HEK293 (cell line): ENCODE results near the gene WFDC10A.

Source experiments
- CTCF ChIA-PET: fragments of 350-600 bp; formaldehyde crosslinking; extraction: SDS; loops from one replicate; lab custom pipeline; 2021; ENCODE audit warnings: antibody characterized with exemption; lab: Yijun Ruan, JAX
- POLR2A ChIA-PET: fragments of 300-600 bp; formaldehyde crosslinking; extraction: SDS; loops from one replicate; lab custom pipeline; 2020; ENCODE audit warnings: antibody characterized with exemption, inconsistent platforms; lab: Yijun Ruan, JAX
- H3K27ac ChIP-seq: fragments of 200-500 bp; sonication (Bioruptor generic); 2 replicates; pipeline ENCODE4 v1.5.1; 2014; ENCODE audit warnings: low read depth, low read length, control low read depth, inconsistent platforms; ENCODE audit errors: extremely low read depth
- H3K36me3 ChIP-seq, 2 experiments: fragments of 200-500 bp in 1 of 2; sonication (Bioruptor generic) in 1 of 2; 1 replicate in 1 of 2; 2 replicates in 1 of 2; pipeline ENCODE4 v1.5.1; 2014 to 2017; ENCODE audit warnings: inconsistent platforms in 2 of 2, low read length in 2 of 2; ENCODE audit not compliant: control insufficient read depth in 2 of 2, insufficient read depth in 1 of 2
- H3K4me1 ChIP-seq: fragments of 200-500 bp; sonication (Bioruptor generic); 2 replicates; pipeline ENCODE4 v1.5.1; 2014; ENCODE audit warnings: mild to moderate bottlenecking, low read length, inconsistent platforms; ENCODE audit not compliant: control insufficient read depth, insufficient read depth
- H3K4me3 ChIP-seq: 2 replicates; pipeline ENCODE4 v1.5.1; 2011; ENCODE audit warnings: low read depth, mild to moderate bottlenecking, control low read depth, low read length, moderate library complexity
- H3K9me3 ChIP-seq: fragments of 200-500 bp; sonication (Bioruptor generic); 2 replicates; pipeline ENCODE4 v1.5.1; 2014; ENCODE audit warnings: low read depth, low read length, inconsistent platforms; ENCODE audit not compliant: control insufficient read depth, insufficient read depth
- GLIS2 ChIP-seq: fragments of 450-650 bp; formaldehyde crosslinking; IDR thresholded peaks from 2 replicates; pipeline ENCODE4 v1.5.1; 2016; ENCODE audit warnings: missing biosample characterization, missing genetic modification characterization
- MZF1 ChIP-seq: fragments of 450-650 bp; formaldehyde crosslinking; IDR thresholded peaks from 2 replicates; pipeline ENCODE4 v1.5.1; 2017; ENCODE audit warnings: missing biosample characterization, missing genetic modification characterization, borderline replicate concordance
- RBAK ChIP-seq: fragments of 450-650 bp; formaldehyde crosslinking; IDR thresholded peaks from 2 replicates; pipeline ENCODE4 v1.5.1; 2016; ENCODE audit warnings: missing biosample characterization, missing genetic modification characterization
- TCF7L2 ChIP-seq: IDR thresholded peaks from 2 replicates; pipeline ENCODE4 v1.6.1; 2011; ENCODE audit warnings: low read depth, mild to moderate bottlenecking, inconsistent platforms, low read length, moderate library complexity, borderline replicate concordance
- YY2 ChIP-seq: fragments of 450-650 bp; formaldehyde crosslinking; IDR thresholded peaks from 2 replicates; pipeline ENCODE4 v1.5.1; 2016; ENCODE audit warnings: missing biosample characterization, missing genetic modification characterization
- ZBTB1 ChIP-seq: fragments of 450-650 bp; formaldehyde crosslinking; IDR thresholded peaks from 2 replicates; pipeline ENCODE4 v1.5.1; 2016; ENCODE audit warnings: missing biosample characterization, missing genetic modification characterization
- ZNF112 ChIP-seq: fragments of 450-650 bp; formaldehyde crosslinking; IDR thresholded peaks from 2 replicates; pipeline ENCODE4 v1.5.0; 2017; ENCODE audit warnings: missing biosample characterization, missing genetic modification characterization
- ZNF133 ChIP-seq: fragments of 450-650 bp; formaldehyde crosslinking; IDR thresholded peaks from 2 replicates; pipeline ENCODE4 v1.5.1; 2016; ENCODE audit warnings: missing biosample characterization, missing genetic modification characterization
- ZNF140 ChIP-seq: fragments of 450-650 bp; formaldehyde crosslinking; IDR thresholded peaks from 2 replicates; pipeline ENCODE4 v1.5.1; 2016; ENCODE audit warnings: missing biosample characterization, missing genetic modification characterization
- ZNF146 ChIP-seq: fragments of 450-650 bp; formaldehyde crosslinking; IDR thresholded peaks from 2 replicates; pipeline ENCODE4 v1.5.1; 2016; ENCODE audit warnings: missing biosample characterization, missing genetic modification characterization
- ZNF155 ChIP-seq: fragments of 450-650 bp; formaldehyde crosslinking; IDR thresholded peaks from 2 replicates; pipeline ENCODE4 v1.5.1; 2016; ENCODE audit warnings: missing biosample characterization, missing genetic modification characterization
- ZNF16 ChIP-seq: fragments of 450-650 bp; formaldehyde crosslinking; IDR thresholded peaks from 2 replicates; pipeline ENCODE4 v1.5.1; 2016; ENCODE audit warnings: low read depth, missing biosample characterization, missing genetic modification characterization
- ZNF169 ChIP-seq: fragments of 450-650 bp; formaldehyde crosslinking; IDR thresholded peaks from 2 replicates; pipeline ENCODE4 v1.5.1; 2016; ENCODE audit warnings: missing biosample characterization, missing genetic modification characterization
- ZNF521 ChIP-seq: fragments of 450-650 bp; formaldehyde crosslinking; IDR thresholded peaks from 2 replicates; pipeline ENCODE4 v1.5.1; 2017; ENCODE audit warnings: missing biosample characterization, mild to moderate bottlenecking, missing genetic modification characterization
- ZNF558 ChIP-seq: fragments of 450-650 bp; formaldehyde crosslinking; IDR thresholded peaks from 2 replicates; pipeline ENCODE4 v1.5.1; 2016; ENCODE audit warnings: missing biosample characterization, missing genetic modification characterization
- ZNF76 ChIP-seq: fragments of 450-650 bp; formaldehyde crosslinking; IDR thresholded peaks from 2 replicates; pipeline ENCODE4; 2016; ENCODE audit warnings: low read depth, missing biosample characterization, missing genetic modification characterization, borderline replicate concordance
- ZSCAN16 ChIP-seq: fragments of 450-650 bp; formaldehyde crosslinking; IDR thresholded peaks from 2 replicates; pipeline ENCODE4 v1.5.1; 2016; ENCODE audit warnings: missing biosample characterization, missing genetic modification characterization
- ZSCAN30 ChIP-seq: fragments of 450-650 bp; IDR thresholded peaks from 2 replicates; pipeline ENCODE4 v1.5.1; 2018; ENCODE audit warnings: missing biosample characterization, mild to moderate bottlenecking, missing genetic modification characterization, moderate library complexity
- TF ChIP-seq, protein P1 (sequence below): fragments of 450-650 bp; formaldehyde crosslinking; IDR thresholded peaks from 2 replicates; pipeline ENCODE4 v1.5.1; 2017; ENCODE audit warnings: missing biosample characterization, missing genetic modification characterization
- TF ChIP-seq, protein P2 (sequence below): fragments of 450-650 bp; IDR thresholded peaks from 2 replicates; pipeline ENCODE4 v1.5.1; 2018; ENCODE audit warnings: missing biosample characterization, missing genetic modification characterization
- TF ChIP-seq, protein P3 (sequence below): fragments of 450-650 bp; formaldehyde crosslinking; IDR thresholded peaks from 2 replicates; pipeline ENCODE4 v1.5.1; 2017; ENCODE audit warnings: missing biosample characterization, missing genetic modification characterization
- TF ChIP-seq, protein P4 (sequence below): fragments of 450-650 bp; formaldehyde crosslinking; IDR thresholded peaks from 2 replicates; pipeline ENCODE4 v1.5.1; 2016; ENCODE audit warnings: missing biosample characterization, missing genetic modification characterization
- TF ChIP-seq, protein P5 (sequence below): fragments of 450-650 bp; formaldehyde crosslinking; IDR thresholded peaks from 2 replicates; pipeline ENCODE4 v1.5.1; 2016; ENCODE audit warnings: missing biosample characterization, missing genetic modification characterization
- TF ChIP-seq, protein P6 (sequence below): fragments of 450-650 bp; formaldehyde crosslinking; IDR thresholded peaks from 2 replicates; pipeline ENCODE4 v1.5.1; 2017; ENCODE audit warnings: missing biosample characterization, mild to moderate bottlenecking, missing genetic modification characterization, moderate library complexity
- TF ChIP-seq, protein P7 (sequence below): fragments of 450-650 bp; formaldehyde crosslinking; IDR thresholded peaks from 2 replicates; pipeline ENCODE4 v1.5.1; 2016; ENCODE audit warnings: missing biosample characterization, missing genetic modification characterization

Gene WFDC10A

DNA sequence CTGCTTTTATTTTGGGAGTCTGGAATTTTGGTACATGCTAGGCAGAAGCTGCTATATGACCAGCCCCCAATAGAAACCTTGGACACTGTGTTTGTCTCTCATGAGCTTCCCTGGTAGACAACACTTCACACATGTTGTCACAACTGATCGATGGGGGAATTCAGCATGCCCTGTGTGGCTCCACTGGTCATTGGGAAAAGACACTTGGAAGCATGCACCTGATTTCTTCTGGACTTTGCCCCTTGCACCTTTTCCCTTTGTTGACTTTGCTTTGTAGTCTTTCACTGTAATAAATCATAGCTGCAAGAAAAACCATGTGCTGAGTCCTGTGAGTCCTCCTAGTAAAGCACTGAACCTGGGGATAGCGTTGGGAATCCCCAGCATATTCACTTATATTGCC lies 7.9 kb upstream of the WFDC10A start:
- CTCF ChIA-PET = interaction anchor here (1.0 kb wide), 1 partner anchor 9 kb away, joined by 5 read pairs; the partner anchor contains the start of genes WFDC10A and WFDC9
- Histone ChIP-seq H3K36me3 (no peaks in the 10 kb centered on the region), H3K9me3 (no peaks in the 10 kb centered on the region), H3K4me1 (no peaks in the 10 kb centered on the region), H3K4me3 (no peak overlapping the region), H3K27ac (no peak overlapping the region)
- TF ChIP-seq ZSCAN30 (tag by site-specific recombination) (no peak), RBAK (tag by site-specific recombination) (no peak), ZNF140 (no peak), YY2 (tag by site-specific recombination) (no peak), TCF7L2 (no peak), GLIS2 (tag by site-specific recombination) (no peak), ZNF558 (tag by site-specific recombination) (no peak), MZF1 (no peak), ZNF155 (tag by site-specific recombination) (no peak), ZNF146 (tag by site-specific recombination) (no peak), ZBTB1 (tag by site-specific recombination) (no peak), ZNF112 (tag by site-specific recombination) (no peak), ZNF16 (tag by site-specific recombination) (no peak), ZNF133 (tag by site-specific recombination) (no peak)
- TF ChIP-seq, protein P1, sequence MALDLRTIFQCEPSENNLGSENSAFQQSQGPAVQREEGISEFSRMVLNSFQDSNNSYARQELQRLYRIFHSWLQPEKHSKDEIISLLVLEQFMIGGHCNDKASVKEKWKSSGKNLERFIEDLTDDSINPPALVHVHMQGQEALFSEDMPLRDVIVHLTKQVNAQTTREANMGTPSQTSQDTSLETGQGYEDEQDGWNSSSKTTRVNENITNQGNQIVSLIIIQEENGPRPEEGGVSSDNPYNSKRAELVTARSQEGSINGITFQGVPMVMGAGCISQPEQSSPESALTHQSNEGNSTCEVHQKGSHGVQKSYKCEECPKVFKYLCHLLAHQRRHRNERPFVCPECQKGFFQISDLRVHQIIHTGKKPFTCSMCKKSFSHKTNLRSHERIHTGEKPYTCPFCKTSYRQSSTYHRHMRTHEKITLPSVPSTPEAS (tag by site-specific recombination) = no peak
- TF ChIP-seq, protein P2, sequence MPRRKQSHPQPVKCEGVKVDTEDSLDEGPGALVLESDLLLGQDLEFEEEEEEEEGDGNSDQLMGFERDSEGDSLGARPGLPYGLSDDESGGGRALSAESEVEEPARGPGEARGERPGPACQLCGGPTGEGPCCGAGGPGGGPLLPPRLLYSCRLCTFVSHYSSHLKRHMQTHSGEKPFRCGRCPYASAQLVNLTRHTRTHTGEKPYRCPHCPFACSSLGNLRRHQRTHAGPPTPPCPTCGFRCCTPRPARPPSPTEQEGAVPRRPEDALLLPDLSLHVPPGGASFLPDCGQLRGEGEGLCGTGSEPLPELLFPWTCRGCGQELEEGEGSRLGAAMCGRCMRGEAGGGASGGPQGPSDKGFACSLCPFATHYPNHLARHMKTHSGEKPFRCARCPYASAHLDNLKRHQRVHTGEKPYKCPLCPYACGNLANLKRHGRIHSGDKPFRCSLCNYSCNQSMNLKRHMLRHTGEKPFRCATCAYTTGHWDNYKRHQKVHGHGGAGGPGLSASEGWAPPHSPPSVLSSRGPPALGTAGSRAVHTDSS (tag by site-specific recombination) = no peak
- TF ChIP-seq, protein P3, sequence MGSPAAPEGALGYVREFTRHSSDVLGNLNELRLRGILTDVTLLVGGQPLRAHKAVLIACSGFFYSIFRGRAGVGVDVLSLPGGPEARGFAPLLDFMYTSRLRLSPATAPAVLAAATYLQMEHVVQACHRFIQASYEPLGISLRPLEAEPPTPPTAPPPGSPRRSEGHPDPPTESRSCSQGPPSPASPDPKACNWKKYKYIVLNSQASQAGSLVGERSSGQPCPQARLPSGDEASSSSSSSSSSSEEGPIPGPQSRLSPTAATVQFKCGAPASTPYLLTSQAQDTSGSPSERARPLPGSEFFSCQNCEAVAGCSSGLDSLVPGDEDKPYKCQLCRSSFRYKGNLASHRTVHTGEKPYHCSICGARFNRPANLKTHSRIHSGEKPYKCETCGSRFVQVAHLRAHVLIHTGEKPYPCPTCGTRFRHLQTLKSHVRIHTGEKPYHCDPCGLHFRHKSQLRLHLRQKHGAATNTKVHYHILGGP = no peak
- POLR2A ChIA-PET = no interaction called here

DNA sequence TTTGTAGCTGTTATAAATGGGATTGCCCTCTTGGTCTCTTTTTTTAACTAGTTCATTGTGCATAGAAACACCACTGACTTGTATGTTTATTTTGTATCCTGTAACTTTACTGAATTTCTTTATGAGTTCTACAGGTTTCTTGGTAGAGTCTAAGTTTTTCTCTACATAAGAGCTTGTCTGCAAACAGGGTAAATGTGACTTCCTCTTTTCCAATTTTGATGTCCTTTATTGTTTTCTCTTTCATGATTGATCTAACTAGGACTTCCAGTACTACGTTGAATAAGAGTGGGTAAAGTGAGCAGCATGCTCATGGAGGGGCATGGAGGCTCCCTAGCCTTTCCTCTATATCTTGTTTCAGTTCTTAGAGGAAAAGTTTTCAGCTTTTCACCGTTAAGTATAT lies 3.0 kb upstream of the WFDC10A start:
- Histone ChIP-seq H3K4me3 (no peak overlapping the region), H3K9me3 (no peaks in the 10 kb centered on the region), H3K27ac (no peak overlapping the region), H3K36me3 (no peaks in the 10 kb centered on the region), H3K4me1 (no peaks in the 10 kb centered on the region)
- CTCF ChIA-PET = interaction anchor here (0.5 to 1.7 kb wide), 3 partner anchors 55 to 325 kb away, joined by 3 to 8 read pairs (median 3); no protein-coding TSS in a partner anchor
- POLR2A ChIA-PET = no interaction called here
- TF ChIP-seq, protein P4, sequence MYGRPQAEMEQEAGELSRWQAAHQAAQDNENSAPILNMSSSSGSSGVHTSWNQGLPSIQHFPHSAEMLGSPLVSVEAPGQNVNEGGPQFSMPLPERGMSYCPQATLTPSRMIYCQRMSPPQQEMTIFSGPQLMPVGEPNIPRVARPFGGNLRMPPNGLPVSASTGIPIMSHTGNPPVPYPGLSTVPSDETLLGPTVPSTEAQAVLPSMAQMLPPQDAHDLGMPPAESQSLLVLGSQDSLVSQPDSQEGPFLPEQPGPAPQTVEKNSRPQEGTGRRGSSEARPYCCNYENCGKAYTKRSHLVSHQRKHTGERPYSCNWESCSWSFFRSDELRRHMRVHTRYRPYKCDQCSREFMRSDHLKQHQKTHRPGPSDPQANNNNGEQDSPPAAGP = no peak
- TF ChIP-seq ZNF521 (no peak), ZNF169 (tag by site-specific recombination) (no peak), ZSCAN16 (tag by site-specific recombination) (no peak), ZNF76 (tag by site-specific recombination) (no peak), TCF7L2 (no peak)
- TF ChIP-seq, protein P5, sequence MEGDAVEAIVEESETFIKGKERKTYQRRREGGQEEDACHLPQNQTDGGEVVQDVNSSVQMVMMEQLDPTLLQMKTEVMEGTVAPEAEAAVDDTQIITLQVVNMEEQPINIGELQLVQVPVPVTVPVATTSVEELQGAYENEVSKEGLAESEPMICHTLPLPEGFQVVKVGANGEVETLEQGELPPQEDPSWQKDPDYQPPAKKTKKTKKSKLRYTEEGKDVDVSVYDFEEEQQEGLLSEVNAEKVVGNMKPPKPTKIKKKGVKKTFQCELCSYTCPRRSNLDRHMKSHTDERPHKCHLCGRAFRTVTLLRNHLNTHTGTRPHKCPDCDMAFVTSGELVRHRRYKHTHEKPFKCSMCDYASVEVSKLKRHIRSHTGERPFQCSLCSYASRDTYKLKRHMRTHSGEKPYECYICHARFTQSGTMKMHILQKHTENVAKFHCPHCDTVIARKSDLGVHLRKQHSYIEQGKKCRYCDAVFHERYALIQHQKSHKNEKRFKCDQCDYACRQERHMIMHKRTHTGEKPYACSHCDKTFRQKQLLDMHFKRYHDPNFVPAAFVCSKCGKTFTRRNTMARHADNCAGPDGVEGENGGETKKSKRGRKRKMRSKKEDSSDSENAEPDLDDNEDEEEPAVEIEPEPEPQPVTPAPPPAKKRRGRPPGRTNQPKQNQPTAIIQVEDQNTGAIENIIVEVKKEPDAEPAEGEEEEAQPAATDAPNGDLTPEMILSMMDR (tag by site-specific recombination) = no peak
- TF ChIP-seq, protein P6, sequence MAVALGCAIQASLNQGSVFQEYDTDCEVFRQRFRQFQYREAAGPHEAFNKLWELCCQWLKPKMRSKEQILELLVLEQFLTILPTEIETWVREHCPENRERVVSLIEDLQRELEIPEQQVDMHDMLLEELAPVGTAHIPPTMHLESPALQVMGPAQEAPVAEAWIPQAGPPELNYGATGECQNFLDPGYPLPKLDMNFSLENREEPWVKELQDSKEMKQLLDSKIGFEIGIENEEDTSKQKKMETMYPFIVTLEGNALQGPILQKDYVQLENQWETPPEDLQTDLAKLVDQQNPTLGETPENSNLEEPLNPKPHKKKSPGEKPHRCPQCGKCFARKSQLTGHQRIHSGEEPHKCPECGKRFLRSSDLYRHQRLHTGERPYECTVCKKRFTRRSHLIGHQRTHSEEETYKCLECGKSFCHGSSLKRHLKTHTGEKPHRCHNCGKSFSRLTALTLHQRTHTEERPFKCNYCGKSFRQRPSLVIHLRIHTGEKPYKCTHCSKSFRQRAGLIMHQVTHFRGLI (tag by site-specific recombination) = no peak
- TF ChIP-seq, protein P7, sequence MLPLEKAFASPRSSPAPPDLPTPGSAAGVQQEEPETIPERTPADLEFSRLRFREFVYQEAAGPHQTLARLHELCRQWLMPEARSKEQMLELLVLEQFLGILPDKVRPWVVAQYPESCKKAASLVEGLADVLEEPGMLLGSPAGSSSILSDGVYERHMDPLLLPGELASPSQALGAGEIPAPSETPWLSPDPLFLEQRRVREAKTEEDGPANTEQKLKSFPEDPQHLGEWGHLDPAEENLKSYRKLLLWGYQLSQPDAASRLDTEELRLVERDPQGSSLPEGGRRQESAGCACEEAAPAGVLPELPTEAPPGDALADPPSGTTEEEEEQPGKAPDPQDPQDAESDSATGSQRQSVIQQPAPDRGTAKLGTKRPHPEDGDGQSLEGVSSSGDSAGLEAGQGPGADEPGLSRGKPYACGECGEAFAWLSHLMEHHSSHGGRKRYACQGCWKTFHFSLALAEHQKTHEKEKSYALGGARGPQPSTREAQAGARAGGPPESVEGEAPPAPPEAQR (tag by site-specific recombination) = no peak
